OCI-LY3 (cell line): ENCODE measurements around the gene SLC37A1.

ENCODE experiments used
- CTCF ChIP-seq: fragments of 200-600, 300-600 bp; sonication (generic); IDR thresholded peaks from 2 replicates; pipeline ENCODE4 v1.5.1; 2014; ENCODE audit warnings: antibody characterized with exemption, low read length, low read depth
- EZH2phosphoT487 ChIP-seq: fragments of 200-600 bp; shearing (Covaris generic); IDR thresholded peaks from 2 replicates; pipeline ENCODE4 v1.6.1; 2018; ENCODE audit warnings: antibody characterized with exemption, mixed run types, low read depth

- TF ChIP-seq CTCF: no peak
- no peak for TF ChIP-seq EZH2phosphoT487
Measured at GRCh38 chr21:42552407-42553336, 39.0 kb downstream of the SLC37A1 start.
